Stimulated activated CD4-positive, alpha-beta T cell treated with anti-CD3 and anti-CD28 coated beads, Interleukin-15, amount 100 ng/mL, for 1 hour (primary cell): ENCODE results near the gene FKBP8.

Experiments
- DNase-seq, 2 donors: peaks; one replicate each; pipeline ENCODE4 v3.0.0-alpha.2; 2020; ENCODE audit warnings: low read depth in 1 of 2, low spot score in 1 of 2

The FKBP8 gene

GRCh38 chr19:18503337-18503970 lies 39.9 kb downstream of the FKBP8 start:
- DNase-seq: no peak

- no peak for DNase-seq
Observed at GRCh38 chr19:18502638-18503294, 40.6 kb downstream of the FKBP8 start.

- no peak for DNase-seq
Observed at GRCh38 chr19:18502246-18502637, 41.1 kb downstream of the FKBP8 start.

GRCh38 chr19:18501832-18502231 lies 41.5 kb downstream of the FKBP8 start:
- DNase-seq: no peak

GRCh38 chr19:18501351-18501750 lies 42.0 kb downstream of the FKBP8 start:
- DNase-seq: no peak

GRCh38 chr19:18500799-18501198 lies 42.6 kb downstream of the FKBP8 start:
- no peak for DNase-seq

- DNase-seq: no peak
Observed at GRCh38 chr19:18500376-18500775, 43.0 kb downstream of the FKBP8 start.

- no peak for DNase-seq
Observed at GRCh38 chr19:18499055-18499775, 44.2 kb downstream of the FKBP8 start.

- DNase-seq: no peak
Observed at GRCh38 chr19:18496980-18497256, 46.5 kb downstream of the FKBP8 start.

GRCh38 chr19:18496167-18496979 lies 47.0 kb downstream of the FKBP8 start:
- DNase-seq: peak in 1 of 2 donors; percentile 46

GRCh38 chr19:18495204-18495911 lies 48.0 kb downstream of the FKBP8 start:
- no peak for DNase-seq

- no peak for DNase-seq
Observed at GRCh38 chr19:18494267-18494607, 49.1 kb downstream of the FKBP8 start.

- no peak for DNase-seq
Observed at GRCh38 chr19:18493440-18494266, 49.7 kb downstream of the FKBP8 start.

- DNase-seq: no peak
Observed at GRCh38 chr19:18491995-18492953, 51.1 kb downstream of the FKBP8 start.

GRCh38 chr19:18490728-18491127 lies 52.6 kb downstream of the FKBP8 start:
- no peak for DNase-seq

- no peak for DNase-seq
Observed at GRCh38 chr19:18489627-18490184, 53.7 kb downstream of the FKBP8 start.

GRCh38 chr19:18488838-18489626 lies 54.3 kb downstream of the FKBP8 start:
- DNase-seq: no peak

- no peak for DNase-seq
Observed at GRCh38 chr19:18488403-18488723, 55.0 kb downstream of the FKBP8 start.
